HUES6 (cell line): ENCODE measurements around the gene SPRING1.

ENCODE experiments used
- H3K27ac ChIP-seq: 2 replicates; pipeline ENCODE4 v1.7.0; 2013; ENCODE audit warnings: low read depth, mild to moderate bottlenecking, low read length, inconsistent platforms
- H3K27me3 ChIP-seq: 2 replicates; pipeline ENCODE4 v1.6.1; 2013; ENCODE audit warnings: low read length; ENCODE audit not compliant: control insufficient read depth, insufficient read depth
- H3K36me3 ChIP-seq: 2 replicates; pipeline ENCODE4 v1.6.1; 2013; ENCODE audit warnings: low read length; ENCODE audit not compliant: control insufficient read depth, insufficient read depth
- H3K4me1 ChIP-seq: 2 replicates; pipeline ENCODE4 v1.6.1; 2013; ENCODE audit warnings: low read length; ENCODE audit not compliant: control insufficient read depth, insufficient read depth
- H3K4me3 ChIP-seq: 2 replicates; pipeline ENCODE4 v1.5.1; 2013; ENCODE audit warnings: low read depth, low read length
- H3K9ac ChIP-seq: one replicate; pipeline ENCODE4 v1.6.1; 2013; ENCODE audit warnings: mild to moderate bottlenecking, low read length
- H3K9me3 ChIP-seq: 2 replicates; pipeline ENCODE4 v1.6.1; 2013; ENCODE audit warnings: low read depth, low read length; ENCODE audit not compliant: control insufficient read depth, insufficient read depth

SPRING1 gene

GRCh38 chr12:116707751-116708150 is 30.1 kb downstream of the SPRING1 start:
- Histone ChIP-seq H3K9ac (no peak overlapping the region), H3K4me1 (peaks cover 9% of the 10 kb centered on the region; the same call in 1 of the 2 replicates), H3K27ac (no peak overlapping the region), H3K27me3 (peaks cover 22% of the 10 kb centered on the region), H3K36me3 (peaks cover 2% of the 10 kb centered on the region; the same call in 1 of the 2 replicates), H3K4me3 (no peak overlapping the region), H3K9me3 (no peaks in the 10 kb centered on the region)

GRCh38 chr12:116703214-116703795 is 34.6 kb downstream of the SPRING1 start:
- Histone ChIP-seq H3K4me3 (no peak overlapping the region), H3K9ac (no peak overlapping the region), H3K27me3 (peaks cover under 1% of the 10 kb centered on the region; the same call in 1 of the 2 replicates), H3K4me1 (no peaks in the 10 kb centered on the region), H3K27ac (no peak overlapping the region), H3K36me3 (no peaks in the 10 kb centered on the region), H3K9me3 (0 out of 2 replicates have a peak, but pooled peaks cover 5% of the 10 kb centered on the region)

GRCh38 chr12:116701432-116701831 is 36.4 kb downstream of the SPRING1 start:
- no peaks in the 10 kb centered on the region for H3K4me1 ChIP-seq
- 0 out of 2 replicates have a peak, but pooled peaks cover 5% of the 10 kb centered on the region for H3K9me3 ChIP-seq
- no peaks in the 10 kb centered on the region for H3K27me3 ChIP-seq
- no peaks in the 10 kb centered on the region for H3K36me3 ChIP-seq
- no peak overlapping the region for H3K27ac ChIP-seq
- no peak overlapping the region for H3K4me3 ChIP-seq
- no peak overlapping the region for H3K9ac ChIP-seq

GRCh38 chr12:116700066-116700465 is 37.8 kb downstream of the SPRING1 start:
- Histone ChIP-seq H3K9me3 (0 out of 2 replicates have a peak, but pooled peaks cover 5% of the 10 kb centered on the region), H3K27ac (no peak overlapping the region), H3K9ac (no peak overlapping the region), H3K4me1 (no peaks in the 10 kb centered on the region), H3K36me3 (no peaks in the 10 kb centered on the region), H3K4me3 (no peak overlapping the region), H3K27me3 (no peaks in the 10 kb centered on the region; the same call in 1 of the 2 replicates)

GRCh38 chr12:116698554-116699075 is 39.3 kb downstream of the SPRING1 start:
- no peak overlapping the region for H3K9ac ChIP-seq
- H3K27me3 ChIP-seq: peaks cover 13% of the 10 kb centered on the region
- H3K27ac ChIP-seq: no peak overlapping the region
- H3K36me3 ChIP-seq: no peaks in the 10 kb centered on the region
- 0 out of 2 replicates have a peak, but pooled peaks cover 5% of the 10 kb centered on the region for H3K9me3 ChIP-seq
- H3K4me1 ChIP-seq: peaks cover 6% of the 10 kb centered on the region
- no peak overlapping the region for H3K4me3 ChIP-seq

- peaks cover 10% of the 10 kb centered on the region for H3K4me1 ChIP-seq
- H3K27me3 ChIP-seq: peaks cover 18% of the 10 kb centered on the region
- H3K9ac ChIP-seq: no peak overlapping the region
- H3K4me3 ChIP-seq: no peak overlapping the region
- 0 out of 2 replicates have a peak, but pooled peaks cover 5% of the 10 kb centered on the region for H3K9me3 ChIP-seq
- H3K36me3 ChIP-seq: no peaks in the 10 kb centered on the region
- no peak overlapping the region for H3K27ac ChIP-seq
Observed at GRCh38 chr12:116698116-116698515, 39.8 kb downstream of the SPRING1 start.

GRCh38 chr12:116697716-116698115 is 40.2 kb downstream of the SPRING1 start:
- Histone ChIP-seq H3K9me3 (0 out of 2 replicates have a peak, but pooled peaks cover 5% of the 10 kb centered on the region), H3K9ac (no peak overlapping the region), H3K27me3 (peaks cover 22% of the 10 kb centered on the region), H3K4me3 (no peak overlapping the region), H3K36me3 (no peaks in the 10 kb centered on the region), H3K27ac (no peak overlapping the region), H3K4me1 (peaks cover 10% of the 10 kb centered on the region)

GRCh38 chr12:116697305-116697704 is 40.6 kb downstream of the SPRING1 start:
- no peak overlapping the region for H3K4me3 ChIP-seq
- peaks cover 24% of the 10 kb centered on the region for H3K27me3 ChIP-seq
- 0 out of 2 replicates have a peak, but pooled peaks cover 5% of the 10 kb centered on the region for H3K9me3 ChIP-seq
- H3K27ac ChIP-seq: no peak overlapping the region
- H3K36me3 ChIP-seq: no peaks in the 10 kb centered on the region
- H3K9ac ChIP-seq: no peak overlapping the region
- H3K4me1 ChIP-seq: peaks cover 10% of the 10 kb centered on the region

GRCh38 chr12:116695464-116695725 is 42.5 kb downstream of the SPRING1 start:
- H3K27me3 ChIP-seq: peaks cover 24% of the 10 kb centered on the region
- no peak overlapping the region for H3K27ac ChIP-seq
- no peak overlapping the region for H3K4me3 ChIP-seq
- H3K9me3 ChIP-seq: no peaks in the 10 kb centered on the region
- H3K4me1 ChIP-seq: peaks cover 10% of the 10 kb centered on the region
- H3K9ac ChIP-seq: no peak overlapping the region
- no peaks in the 10 kb centered on the region for H3K36me3 ChIP-seq

- Histone ChIP-seq H3K27ac (no peak overlapping the region), H3K27me3 (peaks cover 24% of the 10 kb centered on the region), H3K9ac (no peak overlapping the region), H3K4me1 (peaks cover 10% of the 10 kb centered on the region), H3K4me3 (no peak overlapping the region), H3K36me3 (no peaks in the 10 kb centered on the region), H3K9me3 (no peaks in the 10 kb centered on the region)
Observed at GRCh38 chr12:116694653-116695463, 43.0 kb downstream of the SPRING1 start.
